ENCODE data around the gene EBF3.

Gene EBF3

GRCh38 chr10:129871966-129872365, 92.1 kb downstream of the EBF3 start:
- TF ChIP-seq CTCF (conservative IDR thresholded peaks at IDR 0.05; ENCODE audit: low read depth, low read length) = no peak
- Histone ChIP-seq H3K9ac (no peak overlapping the region), H4K20me1 (ENCODE audit: insufficient read depth) (no peaks in the 10 kb centered on the region), H2AFZ (ENCODE audit: low read depth) (no peak overlapping the region), H3K79me2 (ENCODE audit: insufficient read depth, low read depth) (no peaks in the 10 kb centered on the region), H3K4me1 (ENCODE audit: low read depth, poor library complexity, severe bottlenecking) (no peaks in the 10 kb centered on the region), H3K4me3 (IDR thresholded peaks at IDR 0.05; ENCODE audit: insufficient read depth, low read depth, low read length) (no peak overlapping the region), H3K27ac (no peak overlapping the region), H3K4me2 (no peak overlapping the region), H3K36me3 (ENCODE audit: insufficient read depth) (no peaks in the 10 kb centered on the region), H3K27me3 (ENCODE audit: insufficient read depth, low read depth) (no peaks in the 10 kb centered on the region)

- no peak overlapping the region for H3K27ac ChIP-seq
- no peaks in the 10 kb centered on the region for H4K20me1 ChIP-seq (ENCODE audit: insufficient read depth)
- no peak overlapping the region for H3K4me2 ChIP-seq
- H3K27me3 ChIP-seq (ENCODE audit: insufficient read depth, low read depth) = no peaks in the 10 kb centered on the region
- H3K9ac ChIP-seq = no peak overlapping the region
- no peaks in the 10 kb centered on the region for H3K79me2 ChIP-seq (ENCODE audit: insufficient read depth, low read depth)
- no peak overlapping the region for H2AFZ ChIP-seq (ENCODE audit: low read depth)
- TF ChIP-seq CTCF (conservative IDR thresholded peaks at IDR 0.05; ENCODE audit: low read depth, low read length) = no peak
- H3K4me3 ChIP-seq (IDR thresholded peaks at IDR 0.05; ENCODE audit: insufficient read depth, low read depth, low read length) = no peak overlapping the region
- no peaks in the 10 kb centered on the region for H3K36me3 ChIP-seq (ENCODE audit: insufficient read depth)
- no peaks in the 10 kb centered on the region for H3K4me1 ChIP-seq (ENCODE audit: low read depth, poor library complexity, severe bottlenecking)
These were observed 93.0 kb downstream of the EBF3 start for GRCh38 chr10:129870961-129871621.

GRCh38 chr10:129870474-129870757, 93.7 kb downstream of the EBF3 start:
- H3K4me3 ChIP-seq (IDR thresholded peaks at IDR 0.05; ENCODE audit: insufficient read depth, low read depth, low read length) = no peak overlapping the region

GRCh38 chr10:129869596-129870473, 94.2 kb downstream of the EBF3 start:
- Histone ChIP-seq H3K27me3 (ENCODE audit: insufficient read depth, low read depth) (no peaks in the 10 kb centered on the region), H2AFZ (ENCODE audit: low read depth) (no peak overlapping the region), H3K27ac (no peak overlapping the region), H3K36me3 (ENCODE audit: insufficient read depth) (no peaks in the 10 kb centered on the region), H3K79me2 (ENCODE audit: insufficient read depth, low read depth) (no peaks in the 10 kb centered on the region), H3K9ac (no peak overlapping the region), H4K20me1 (ENCODE audit: insufficient read depth) (no peaks in the 10 kb centered on the region), H3K4me3 (IDR thresholded peaks at IDR 0.05; ENCODE audit: insufficient read depth, low read depth, low read length) (no peak overlapping the region), H3K4me2 (no peak overlapping the region), H3K4me1 (ENCODE audit: low read depth, poor library complexity, severe bottlenecking) (no peaks in the 10 kb centered on the region)
- TF ChIP-seq CTCF (conservative IDR thresholded peaks at IDR 0.05; ENCODE audit: low read depth, low read length) = no peak

More at GRCh38 chr10:129870474-129870757, 93.7 kb downstream of the EBF3 start:
- Histone ChIP-seq H3K27me3 (ENCODE audit: insufficient read depth, low read depth) (no peaks in the 10 kb centered on the region), H3K9ac (no peak overlapping the region), H3K79me2 (ENCODE audit: insufficient read depth, low read depth) (no peaks in the 10 kb centered on the region), H3K4me1 (ENCODE audit: low read depth, poor library complexity, severe bottlenecking) (no peaks in the 10 kb centered on the region), H4K20me1 (ENCODE audit: insufficient read depth) (no peaks in the 10 kb centered on the region), H2AFZ (ENCODE audit: low read depth) (no peak overlapping the region), H3K27ac (no peak overlapping the region), H3K36me3 (ENCODE audit: insufficient read depth) (no peaks in the 10 kb centered on the region), H3K4me2 (no peak overlapping the region)
- no peak for TF ChIP-seq CTCF (conservative IDR thresholded peaks at IDR 0.05; ENCODE audit: low read depth, low read length)

Data from KMS-11 (cell line).